HG03108 (cell line): ENCODE results near the gene CNOT3.

Experiments
- ATAC-seq: cut with Tn5 transposase; IDR thresholded peaks from one replicate; pipeline ENCODE4 v1.9.1; 2021; ENCODE audit warnings: moderate library complexity; ENCODE audit not compliant: unreplicated experiment

The CNOT3 gene

GRCh38 chr19:54149021-54149812 is 11.7 kb downstream of the CNOT3 start:
- ATAC-seq = no peak

GRCh38 chr19:54151362-54152035 is 13.9 kb downstream of the CNOT3 start:
- no peak for ATAC-seq

- no peak for ATAC-seq
These were observed 14.7 kb downstream of the CNOT3 start for GRCh38 chr19:54152267-54152666.

- no peak for ATAC-seq
These were observed 15.4 kb downstream of the CNOT3 start for GRCh38 chr19:54152878-54153524.

GRCh38 chr19:54153731-54154326 is 16.3 kb downstream of the CNOT3 start:
- ATAC-seq = no peak

GRCh38 chr19:54154603-54155345 is 17.2 kb downstream of the CNOT3 start:
- no peak for ATAC-seq

- no peak for ATAC-seq
These were observed 18.1 kb downstream of the CNOT3 start for GRCh38 chr19:54155694-54156093.

- no peak for ATAC-seq
These were observed 18.9 kb downstream of the CNOT3 start for GRCh38 chr19:54156490-54156889.

- no peak for ATAC-seq
These were observed 19.4 kb downstream of the CNOT3 start for GRCh38 chr19:54156953-54157352.

GRCh38 chr19:54158812-54159351 is 21.3 kb downstream of the CNOT3 start:
- no peak for ATAC-seq

- ATAC-seq = peak; percentile 90
These were observed 22.0 kb downstream of the CNOT3 start, which contains the start of gene LENG1 for GRCh38 chr19:54159352-54160181. Gene LENG1, minus strand, starts transcription at chr19:54159721. Its CDS starts 26 bp downstream, at chr19:54159695.

GRCh38 chr19:54160182-54160811 is 22.7 kb downstream of the CNOT3 start:
- ATAC-seq = no peak

GRCh38 chr19:54160854-54161253 is 23.3 kb downstream of the CNOT3 start:
- no peak for ATAC-seq

- no peak for ATAC-seq
These were observed 24.8 kb downstream of the CNOT3 start for GRCh38 chr19:54162241-54162805.

GRCh38 chr19:54162884-54163283 is 25.3 kb downstream of the CNOT3 start:
- ATAC-seq = no peak

- ATAC-seq = no peak
These were observed 27.0 kb downstream of the CNOT3 start for GRCh38 chr19:54164369-54165068.

- ATAC-seq = no peak
These were observed 27.7 kb downstream of the CNOT3 start for GRCh38 chr19:54165222-54165621.
